GM12864 (cell line): Measurements from ENCODE around the gene EYS.

ENCODE experiments used
- DNase-seq: peaks from one replicate; pipeline ENCODE4 v3.0.0-alpha.2; 2011; ENCODE audit warnings: low read depth
- H3K4me3 ChIP-seq: 2 replicates; pipeline ENCODE4 v1.5.1; 2011; ENCODE audit warnings: mild to moderate bottlenecking, low read depth, low read length, control low read depth
- CTCF ChIP-seq: IDR thresholded peaks from 2 replicates; pipeline ENCODE4 v1.5.1; 2011; ENCODE audit warnings: low read depth, mild to moderate bottlenecking, moderate library complexity, low read length, control low read depth, inconsistent platforms; ENCODE audit errors: missing control alignments

The EYS gene

GRCh38 chr6:63882208-63882607, 1824.8 kb downstream of the EYS start:
- no peak overlapping the region for H3K4me3 ChIP-seq
- TF ChIP-seq CTCF, result peak; percentile 38
- no peak for DNase-seq

- no peak overlapping the region for H3K4me3 ChIP-seq
- no peak for TF ChIP-seq CTCF
- no peak for DNase-seq
These were observed 1825.2 kb downstream of the EYS start for GRCh38 chr6:63881791-63882190.

- DNase-seq, result no peak
- no peak overlapping the region for H3K4me3 ChIP-seq
- no peak for TF ChIP-seq CTCF
These were observed 1834.8 kb downstream of the EYS start for GRCh38 chr6:63872233-63872632.

GRCh38 chr6:63868351-63868750, 1838.7 kb downstream of the EYS start:
- no peak for TF ChIP-seq CTCF
- no peak for DNase-seq
- H3K4me3 ChIP-seq, result no peak overlapping the region

- no peak for DNase-seq
- no peak for TF ChIP-seq CTCF
These were observed 1842.2 kb downstream of the EYS start for GRCh38 chr6:63864671-63865318.

GRCh38 chr6:63864061-63864460, 1843.0 kb downstream of the EYS start:
- TF ChIP-seq CTCF, result no peak
- DNase-seq, result no peak
- H3K4me3 ChIP-seq, result no peak overlapping the region

More at GRCh38 chr6:63864671-63865318, 1842.2 kb downstream of the EYS start:
- no peak overlapping the region for H3K4me3 ChIP-seq
